Loucy (cell line): ENCODE data around the gene ADGRD1.

Source experiments
- H2AFZ ChIP-seq: fragments of 200-600 bp; sonication (generic); 2 replicates; pipeline ENCODE4 v1.6.0; 2016; ENCODE audit warnings: antibody characterized with exemption, mild to moderate bottlenecking, low read length, moderate library complexity
- H3F3A ChIP-seq: fragments of 200-600 bp; 2 replicates; pipeline ENCODE4 v1.6.0; 2016; ENCODE audit warnings: antibody characterized with exemption, low read depth, mild to moderate bottlenecking
- H3K27me3 ChIP-seq: fragments of 200-600 bp; sonication (generic); 2 replicates; pipeline ENCODE4 v1.6.1; 2014; ENCODE audit warnings: low read length, mild to moderate bottlenecking; ENCODE audit not compliant: insufficient read depth, poor library complexity, severe bottlenecking
- H3K36me3 ChIP-seq: fragments of 200-600 bp; sonication (generic); 2 replicates; pipeline ENCODE4 v1.6.1; 2016; ENCODE audit warnings: low read length; ENCODE audit not compliant: insufficient read depth
- H3K4me1 ChIP-seq: fragments of 200-600 bp; sonication (generic); 2 replicates; pipeline ENCODE4 v1.5.1; 2014; ENCODE audit warnings: low read length, mild to moderate bottlenecking; ENCODE audit not compliant: insufficient read depth, poor library complexity, severe bottlenecking
- H3K4me2 ChIP-seq: fragments of 200-600 bp; sonication (generic); 2 replicates; pipeline ENCODE4 v1.6.0; 2014; ENCODE audit warnings: antibody characterized with exemption, low read length, low read depth, mild to moderate bottlenecking; ENCODE audit not compliant: poor library complexity, severe bottlenecking
- H3K4me3 ChIP-seq: fragments of 200-600 bp; sonication (generic); 2 replicates; pipeline ENCODE4 v1.5.1; 2014; ENCODE audit warnings: low read length, mild to moderate bottlenecking, mixed read lengths; ENCODE audit not compliant: poor library complexity, severe bottlenecking
- H3K79me2 ChIP-seq: fragments of 200-600 bp; sonication (generic); 2 replicates; pipeline ENCODE4 v1.6.1; 2014; ENCODE audit warnings: low read length; ENCODE audit not compliant: insufficient read depth
- H3K9ac ChIP-seq: fragments of 200-600 bp; sonication (generic); 2 replicates; pipeline ENCODE4 v1.6.0; 2014; ENCODE audit warnings: mild to moderate bottlenecking, low read depth, low read length, moderate library complexity; ENCODE audit not compliant: poor library complexity, severe bottlenecking
- H3K9me2 ChIP-seq: fragments of 200-600 bp; sonication (generic); replicated peaks from 2 replicates; pipeline ENCODE4 v1.6.1; 2016; ENCODE audit warnings: low read depth, low read length, mixed read lengths
- H3K9me3 ChIP-seq: fragments of 200-600 bp; sonication (generic); 2 replicates; pipeline ENCODE4 v1.6.1; 2014; ENCODE audit warnings: mild to moderate bottlenecking, antibody characterized with exemption, low read length, low read depth; ENCODE audit not compliant: insufficient read depth
- H4K20me1 ChIP-seq: fragments of 200-600 bp; sonication (generic); 2 replicates; pipeline ENCODE4 v1.6.0; 2014; ENCODE audit warnings: antibody characterized with exemption, low read length, mild to moderate bottlenecking; ENCODE audit not compliant: insufficient read depth, poor library complexity, severe bottlenecking
- EZH2phosphoT487 ChIP-seq: fragments of 200-600 bp; IDR thresholded peaks from 2 replicates; pipeline ENCODE4 v1.6.1; 2018; ENCODE audit warnings: antibody characterized with exemption, mild to moderate bottlenecking, moderate library complexity, borderline replicate concordance
- TF ChIP-seq, protein P1 (sequence below): fragments of 200-600 bp; sonication (generic); conservative IDR thresholded peaks from 2 replicates; pipeline ENCODE4 v1.5.1; 2014; ENCODE audit warnings: mild to moderate bottlenecking, antibody characterized with exemption, low read length

Gene ADGRD1

GRCh38 chr12:131188131-131189050 lies 234.7 kb downstream of the ADGRD1 start:
- Histone ChIP-seq H3K4me2 (no peak overlapping the region), H3F3A (no peaks in the 10 kb centered on the region), H3K36me3 (no peaks in the 10 kb centered on the region), H3K9me2 (no peaks in the 10 kb centered on the region), H3K79me2 (no peaks in the 10 kb centered on the region), H4K20me1 (no peaks in the 10 kb centered on the region), H3K4me3 (no peak overlapping the region), H3K27me3 (peaks cover 8% of the 10 kb centered on the region), H3K4me1 (no peaks in the 10 kb centered on the region), H3K9ac (no peak overlapping the region), H3K9me3 (peaks cover 11% of the 10 kb centered on the region; the same call in 1 of the 2 replicates), H2AFZ (no peak overlapping the region)
- TF ChIP-seq, protein P1, sequence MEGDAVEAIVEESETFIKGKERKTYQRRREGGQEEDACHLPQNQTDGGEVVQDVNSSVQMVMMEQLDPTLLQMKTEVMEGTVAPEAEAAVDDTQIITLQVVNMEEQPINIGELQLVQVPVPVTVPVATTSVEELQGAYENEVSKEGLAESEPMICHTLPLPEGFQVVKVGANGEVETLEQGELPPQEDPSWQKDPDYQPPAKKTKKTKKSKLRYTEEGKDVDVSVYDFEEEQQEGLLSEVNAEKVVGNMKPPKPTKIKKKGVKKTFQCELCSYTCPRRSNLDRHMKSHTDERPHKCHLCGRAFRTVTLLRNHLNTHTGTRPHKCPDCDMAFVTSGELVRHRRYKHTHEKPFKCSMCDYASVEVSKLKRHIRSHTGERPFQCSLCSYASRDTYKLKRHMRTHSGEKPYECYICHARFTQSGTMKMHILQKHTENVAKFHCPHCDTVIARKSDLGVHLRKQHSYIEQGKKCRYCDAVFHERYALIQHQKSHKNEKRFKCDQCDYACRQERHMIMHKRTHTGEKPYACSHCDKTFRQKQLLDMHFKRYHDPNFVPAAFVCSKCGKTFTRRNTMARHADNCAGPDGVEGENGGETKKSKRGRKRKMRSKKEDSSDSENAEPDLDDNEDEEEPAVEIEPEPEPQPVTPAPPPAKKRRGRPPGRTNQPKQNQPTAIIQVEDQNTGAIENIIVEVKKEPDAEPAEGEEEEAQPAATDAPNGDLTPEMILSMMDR = no peak
- no peak for TF ChIP-seq EZH2phosphoT487

- H3K36me3 ChIP-seq = no peaks in the 10 kb centered on the region
- no peaks in the 10 kb centered on the region for H4K20me1 ChIP-seq
- H3K4me1 ChIP-seq = no peaks in the 10 kb centered on the region
- H3K9me3 ChIP-seq = peaks cover 11% of the 10 kb centered on the region; the same call in 1 of the 2 replicates
- H3K9me2 ChIP-seq = no peaks in the 10 kb centered on the region
- no peak overlapping the region for H3K9ac ChIP-seq
- no peak overlapping the region for H3K4me2 ChIP-seq
- TF ChIP-seq EZH2phosphoT487 = no peak
- TF ChIP-seq, protein P1 = no peak
- no peaks in the 10 kb centered on the region for H3K79me2 ChIP-seq
- no peaks in the 10 kb centered on the region for H3F3A ChIP-seq
- H2AFZ ChIP-seq = no peak overlapping the region
- H3K4me3 ChIP-seq = no peak overlapping the region
- H3K27me3 ChIP-seq = peaks cover 8% of the 10 kb centered on the region
These were observed 236.1 kb downstream of the ADGRD1 start for GRCh38 chr12:131189781-131190180.

DNA sequence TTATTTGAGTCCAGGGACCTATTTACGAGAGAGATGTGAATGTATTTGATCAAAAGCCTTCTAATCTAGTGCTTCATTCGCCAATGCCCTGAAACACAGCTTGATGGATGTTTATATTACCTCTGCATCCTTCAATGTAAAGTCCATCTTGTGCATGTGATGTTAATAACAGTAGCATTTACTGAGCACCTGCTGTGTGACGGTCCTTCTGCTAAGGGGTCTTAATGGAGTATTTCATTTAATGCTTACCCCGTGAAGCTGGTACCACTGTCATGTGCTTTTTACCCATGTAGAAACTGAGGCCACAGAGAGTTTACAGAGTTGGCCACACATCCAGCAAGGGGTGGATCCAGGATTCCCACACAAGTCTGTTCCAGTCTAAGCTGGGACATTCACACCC lies 237.3 kb downstream of the ADGRD1 start:
- TF ChIP-seq, protein P1 = no peak
- TF ChIP-seq EZH2phosphoT487 = no peak
- no peaks in the 10 kb centered on the region for H4K20me1 ChIP-seq
- no peak overlapping the region for H3K4me3 ChIP-seq
- no peaks in the 10 kb centered on the region for H3F3A ChIP-seq
- H3K9me2 ChIP-seq = no peaks in the 10 kb centered on the region
- H3K9ac ChIP-seq = no peak overlapping the region
- H3K79me2 ChIP-seq = no peaks in the 10 kb centered on the region
- no peaks in the 10 kb centered on the region for H3K36me3 ChIP-seq
- no peaks in the 10 kb centered on the region for H3K4me1 ChIP-seq
- no peak overlapping the region for H2AFZ ChIP-seq
- H3K4me2 ChIP-seq = no peak overlapping the region
- peaks cover 8% of the 10 kb centered on the region for H3K27me3 ChIP-seq
- peaks cover 5% of the 10 kb centered on the region; the same call in 1 of the 2 replicates for H3K9me3 ChIP-seq
